ENCODE data around the gene GDPD3. TPM values are rescaled to one million over a fixed set of nuclear protein-coding genes. Genes with fewer than 3 reads are reported as not detected.

The GDPD3 gene
- polyA plus RNA-seq, 1 donor (not counting 4 experiments of a cell fraction or from before 2014, with no cell fraction given), result 1.1 TPM

DNA sequence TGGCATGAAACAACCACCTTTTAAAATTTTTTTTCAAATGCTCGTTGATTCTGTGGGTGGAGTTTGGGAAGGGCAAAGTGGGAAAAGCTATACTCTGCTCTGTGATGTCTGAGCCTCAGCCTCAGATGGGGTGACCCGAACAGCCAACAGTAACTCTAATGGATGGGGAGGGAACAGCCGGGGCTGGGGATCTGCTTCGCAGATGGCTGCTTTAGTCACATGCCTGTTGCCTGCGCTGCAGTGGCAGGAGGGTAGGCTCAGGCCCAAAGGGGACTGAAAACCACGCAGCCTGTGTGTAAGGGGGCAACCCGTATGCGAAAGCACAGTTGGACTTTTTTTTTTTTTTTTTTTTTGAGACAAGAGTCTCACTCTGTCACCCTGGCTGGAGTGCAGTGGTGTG, 24.6 kb upstream of the GDPD3 start:
- no peak overlapping the region for H3K4me2 ChIP-seq (ENCODE audit: control insufficient read depth, extremely low read depth, insufficient read depth, low read depth, low read length)
- no peak overlapping the region for H3K9ac ChIP-seq (ENCODE audit: control insufficient read depth, extremely low read depth, insufficient read depth, low read length)
- H3K4me3 ChIP-seq (ENCODE audit: control insufficient read depth in 2 of 3, extremely low read depth in 1 of 3, insufficient read depth in 2 of 3, low read depth in 1 of 3, low read length in 3 of 3), result no peak overlapping the region
- TF ChIP-seq EZH2 (IDR thresholded peaks at IDR 0.05; ENCODE audit: low read length) (no peak), CTCF (optimal IDR thresholded peaks at IDR 0.05 in 1 of 3, IDR thresholded peaks at IDR 0.05 in 1 of 3, conservative IDR thresholded peaks at IDR 0.05 in 1 of 3; ENCODE audit: extremely low read depth in 1 of 3, insufficient read depth in 2 of 3, low read length in 3 of 3) (no peak)
- H3K4me1 ChIP-seq (ENCODE audit: control insufficient read depth, extremely low read depth, insufficient read depth, low read length), result no peaks in the 10 kb centered on the region
- no peaks in the 10 kb centered on the region for H3K36me3 ChIP-seq (ENCODE audit: control insufficient read depth in 2 of 2, extremely low read depth in 1 of 2, insufficient read depth in 2 of 2, low read length in 2 of 2)
- DNase-seq (ENCODE audit: low read depth, low spot score) (no peak), FAIRE-seq (no peak)
- no peak overlapping the region for H2AFZ ChIP-seq (ENCODE audit: control insufficient read depth, low read length)
- no peaks in the 10 kb centered on the region for H3K9me3 ChIP-seq (ENCODE audit: control insufficient read depth, low read depth, low read length)
- no peaks in the 10 kb centered on the region for H3K27me3 ChIP-seq (ENCODE audit: control insufficient read depth, extremely low read depth, insufficient read depth, low read length)
- H3K27ac ChIP-seq (ENCODE audit: control insufficient read depth, insufficient read depth, low read length), result no peak overlapping the region
- no peaks in the 10 kb centered on the region for H4K20me1 ChIP-seq (ENCODE audit: control insufficient read depth, extremely low read depth, insufficient read depth, low read length)
- no peaks in the 10 kb centered on the region for H3K79me2 ChIP-seq (ENCODE audit: control insufficient read depth, insufficient read depth, low read length)
- no peaks in the 10 kb centered on the region for H3K9me1 ChIP-seq (ENCODE audit: control insufficient read depth, extremely low read depth, insufficient read depth, low read length)
- dilution Hi-C loops (cut with MboI; ENCODE audit: extremely low pct_ligation_motif_present, low sequenced_read_pairs), result no loop called here

- H2AFZ ChIP-seq (ENCODE audit: control insufficient read depth, low read length), result no peak overlapping the region
- H3K36me3 ChIP-seq (ENCODE audit: control insufficient read depth in 2 of 2, extremely low read depth in 1 of 2, insufficient read depth in 2 of 2, low read length in 2 of 2), result no peaks in the 10 kb centered on the region
- no peak overlapping the region for H3K4me2 ChIP-seq (ENCODE audit: control insufficient read depth, extremely low read depth, insufficient read depth, low read depth, low read length)
- no peaks in the 10 kb centered on the region for H3K9me1 ChIP-seq (ENCODE audit: control insufficient read depth, extremely low read depth, insufficient read depth, low read length)
- no peaks in the 10 kb centered on the region for H3K79me2 ChIP-seq (ENCODE audit: control insufficient read depth, insufficient read depth, low read length)
- no peaks in the 10 kb centered on the region for H3K27me3 ChIP-seq (ENCODE audit: control insufficient read depth, extremely low read depth, insufficient read depth, low read length)
- H3K9me3 ChIP-seq (ENCODE audit: control insufficient read depth, low read depth, low read length), result no peaks in the 10 kb centered on the region
- dilution Hi-C loops (cut with MboI; ENCODE audit: extremely low pct_ligation_motif_present, low sequenced_read_pairs), result no loop called here
- no peak for TF ChIP-seq EZH2 (IDR thresholded peaks at IDR 0.05; ENCODE audit: low read length)
- no peak for TF ChIP-seq CTCF (optimal IDR thresholded peaks at IDR 0.05 in 1 of 3, IDR thresholded peaks at IDR 0.05 in 1 of 3, conservative IDR thresholded peaks at IDR 0.05 in 1 of 3; ENCODE audit: extremely low read depth in 1 of 3, insufficient read depth in 2 of 3, low read length in 3 of 3)
- no peaks in the 10 kb centered on the region for H4K20me1 ChIP-seq (ENCODE audit: control insufficient read depth, extremely low read depth, insufficient read depth, low read length)
- no peak overlapping the region for H3K4me3 ChIP-seq (ENCODE audit: control insufficient read depth in 2 of 3, extremely low read depth in 1 of 3, insufficient read depth in 2 of 3, low read depth in 1 of 3, low read length in 3 of 3)
- H3K4me1 ChIP-seq (ENCODE audit: control insufficient read depth, extremely low read depth, insufficient read depth, low read length), result no peaks in the 10 kb centered on the region
- no peak overlapping the region for H3K9ac ChIP-seq (ENCODE audit: control insufficient read depth, extremely low read depth, insufficient read depth, low read length)
- FAIRE-seq (no peak), DNase-seq (ENCODE audit: low read depth, low spot score) (no peak)
- H3K27ac ChIP-seq (ENCODE audit: control insufficient read depth, insufficient read depth, low read length), result no peak overlapping the region
Observed at GRCh38 chr16:30136971-30137605, 23.8 kb upstream of the GDPD3 start.

Data from keratinocyte (primary cell).